ENCODE results near the gene DIDO1. TPM values are rescaled to one million over a fixed set of nuclear protein-coding genes. Genes with fewer than 3 reads are reported as not detected.

DIDO1 gene
- polyA plus RNA-seq, 1 of the 3 experiments (the other 2 are of a cell fraction): 14.7 TPM

DNA sequence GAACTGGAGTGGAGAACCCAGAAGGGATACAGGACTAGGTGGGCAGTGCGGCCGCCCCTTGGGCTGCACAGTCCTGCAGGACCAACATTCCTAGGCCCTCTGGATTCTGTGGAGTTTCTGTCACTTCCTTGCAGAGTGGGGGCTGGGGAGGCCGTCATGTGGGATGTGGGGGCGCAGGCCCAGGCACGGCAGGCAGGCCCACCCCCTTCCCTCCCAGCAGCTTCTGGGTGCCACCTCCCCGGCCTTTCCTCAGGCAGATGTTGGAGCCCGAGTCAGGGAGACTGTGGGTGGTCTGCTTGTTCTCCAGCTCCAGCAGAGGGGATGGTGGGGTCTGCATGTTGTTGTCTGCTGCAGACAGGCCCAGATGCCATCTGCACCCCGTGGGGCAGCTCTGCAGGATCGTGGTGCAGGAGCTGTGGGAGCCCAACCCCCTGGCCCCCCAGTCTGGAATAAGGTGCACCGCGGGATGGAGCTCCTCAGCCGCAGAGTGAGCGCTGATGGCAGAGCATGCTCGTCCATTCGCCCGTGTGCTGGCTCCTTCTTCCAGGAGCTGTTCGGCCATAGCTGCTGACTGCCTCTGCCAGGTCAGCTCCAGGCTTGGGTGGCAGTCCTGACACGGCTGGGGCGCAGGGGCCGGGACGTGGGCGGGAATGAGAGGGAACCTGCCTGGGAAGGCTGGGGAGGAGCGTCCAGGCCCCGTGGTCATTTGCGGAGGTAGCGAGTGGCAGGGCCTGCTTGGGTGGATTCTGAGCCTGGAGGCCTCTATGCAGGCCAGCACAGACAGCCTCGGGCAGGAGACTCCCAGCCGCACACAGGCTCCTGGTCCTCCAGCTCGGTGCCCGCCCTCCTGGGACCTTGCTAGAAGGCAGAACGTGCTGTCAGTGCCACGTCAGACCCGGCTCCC lies 44.3 kb upstream of the DIDO1 start:
- Histone ChIP-seq H3K9me2 (no peaks in the 10 kb centered on the region), H3K4me1 (ENCODE audit: control insufficient read depth in 1 of 2, insufficient read depth in 2 of 2, low read depth in 1 of 2, low read length in 1 of 2) (peaks cover 0 to 3% of the 10 kb centered on the region in 2 experiments; a peak in 1 of 4 replicates), H3K27ac (ENCODE audit: low read depth in 2 of 2, low read length in 1 of 2) (no peak overlapping the region), H3K79me2 (ENCODE audit: insufficient read depth) (no peaks in the 10 kb centered on the region), H3K9ac (no peak overlapping the region), H3K9me3 (no peaks in the 10 kb centered on the region), H3K27me3 (ENCODE audit: insufficient read depth) (peaks cover 31% of the 10 kb centered on the region), H3K4me3 (ENCODE audit: low read depth in 2 of 2, low read length in 1 of 2) (no peak overlapping the region), H2AFZ (ENCODE audit: low read depth) (no peak overlapping the region), H3F3A (replicated peaks; ENCODE audit: insufficient read depth) (no peaks in the 10 kb centered on the region), H3K4me2 (no peak overlapping the region), H4K20me1 (ENCODE audit: insufficient read depth) (0 out of 2 replicates have a peak, but pooled peaks cover 3% of the 10 kb centered on the region), H3K36me3 (replicated peaks in 1 of 2; ENCODE audit: control insufficient read depth in 1 of 2, insufficient read depth in 2 of 2, low read length in 1 of 2) (no peaks in the 10 kb centered on the region)
- POLR2A ChIA-PET: no interaction called here
- DNase-seq: no peak
- 34% methylated on average over 9 of the region's 33 CpGs for WGBS (ENCODE audit: low lambda C conversion rate)
- CTCF ChIA-PET: interaction anchor here (0.8 to 2.3 kb wide), 11 partner anchors 9 to 97 kb away, joined by 3 to 10 read pairs (median 4); no protein-coding TSS in a partner anchor
- no peak for TF ChIP-seq SMC3 (IDR thresholded peaks at IDR 0.05; ENCODE audit: low read depth, low read length)
- TF ChIP-seq MEF2A (IDR thresholded peaks at IDR 0.05; ENCODE audit: borderline replicate concordance, low read depth): no peak
- TF ChIP-seq SIN3A (IDR thresholded peaks at IDR 0.05; ENCODE audit: borderline replicate concordance, low read depth, low read length): no peak
- TF ChIP-seq, protein P1, sequence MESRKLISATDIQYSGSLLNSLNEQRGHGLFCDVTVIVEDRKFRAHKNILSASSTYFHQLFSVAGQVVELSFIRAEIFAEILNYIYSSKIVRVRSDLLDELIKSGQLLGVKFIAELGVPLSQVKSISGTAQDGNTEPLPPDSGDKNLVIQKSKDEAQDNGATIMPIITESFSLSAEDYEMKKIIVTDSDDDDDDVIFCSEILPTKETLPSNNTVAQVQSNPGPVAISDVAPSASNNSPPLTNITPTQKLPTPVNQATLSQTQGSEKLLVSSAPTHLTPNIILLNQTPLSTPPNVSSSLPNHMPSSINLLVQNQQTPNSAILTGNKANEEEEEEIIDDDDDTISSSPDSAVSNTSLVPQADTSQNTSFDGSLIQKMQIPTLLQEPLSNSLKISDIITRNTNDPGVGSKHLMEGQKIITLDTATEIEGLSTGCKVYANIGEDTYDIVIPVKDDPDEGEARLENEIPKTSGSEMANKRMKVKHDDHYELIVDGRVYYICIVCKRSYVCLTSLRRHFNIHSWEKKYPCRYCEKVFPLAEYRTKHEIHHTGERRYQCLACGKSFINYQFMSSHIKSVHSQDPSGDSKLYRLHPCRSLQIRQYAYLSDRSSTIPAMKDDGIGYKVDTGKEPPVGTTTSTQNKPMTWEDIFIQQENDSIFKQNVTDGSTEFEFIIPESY (IDR thresholded peaks at IDR 0.05; ENCODE audit: borderline replicate concordance, low read depth): no peak
- no peak for TF ChIP-seq TAF1 (IDR thresholded peaks at IDR 0.05; ENCODE audit: borderline replicate concordance, low read depth, low read length)
- no peak for TF ChIP-seq REST (IDR thresholded peaks at IDR 0.05; ENCODE audit: low read depth, low read length)
- TF ChIP-seq, protein P2, sequence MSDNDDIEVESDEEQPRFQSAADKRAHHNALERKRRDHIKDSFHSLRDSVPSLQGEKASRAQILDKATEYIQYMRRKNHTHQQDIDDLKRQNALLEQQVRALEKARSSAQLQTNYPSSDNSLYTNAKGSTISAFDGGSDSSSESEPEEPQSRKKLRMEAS (IDR thresholded peaks at IDR 0.05; ENCODE audit: low read depth): no peak
- no peak for TF ChIP-seq USF1 (IDR thresholded peaks at IDR 0.05; ENCODE audit: borderline replicate concordance, low read depth)
- TF ChIP-seq TEAD4 (IDR thresholded peaks at IDR 0.05; ENCODE audit: borderline replicate concordance, insufficient read depth): no peak
- no peak for TF ChIP-seq NRF1 (IDR thresholded peaks at IDR 0.05; ENCODE audit: low read depth, low read length)
- no peak for TF ChIP-seq ELF1 (IDR thresholded peaks at IDR 0.05)
- TF ChIP-seq EP300 (IDR thresholded peaks at IDR 0.05; ENCODE audit: borderline replicate concordance in 1 of 2, low read depth in 1 of 2, low read length in 1 of 2): no peak
- TF ChIP-seq, protein P3, sequence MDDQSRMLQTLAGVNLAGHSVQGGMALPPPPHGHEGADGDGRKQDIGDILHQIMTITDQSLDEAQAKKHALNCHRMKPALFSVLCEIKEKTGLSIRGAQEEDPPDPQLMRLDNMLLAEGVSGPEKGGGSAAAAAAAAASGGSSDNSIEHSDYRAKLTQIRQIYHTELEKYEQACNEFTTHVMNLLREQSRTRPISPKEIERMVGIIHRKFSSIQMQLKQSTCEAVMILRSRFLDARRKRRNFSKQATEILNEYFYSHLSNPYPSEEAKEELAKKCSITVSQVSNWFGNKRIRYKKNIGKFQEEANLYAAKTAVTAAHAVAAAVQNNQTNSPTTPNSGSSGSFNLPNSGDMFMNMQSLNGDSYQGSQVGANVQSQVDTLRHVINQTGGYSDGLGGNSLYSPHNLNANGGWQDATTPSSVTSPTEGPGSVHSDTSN (IDR thresholded peaks at IDR 0.05): no peak
- TF ChIP-seq FOSL2 (IDR thresholded peaks at IDR 0.05; ENCODE audit: borderline replicate concordance, low read depth): no peak
